ENCODE data around the gene NUP188. TPM values are rescaled to one million over a fixed set of nuclear protein-coding genes. Genes with fewer than 3 reads are reported as not detected.
A peak's percentile ranks its signal among the peaks of the same experiment; 100 is the strongest.

Gene NUP188
- total RNA-seq, 1 experiment from 2014 or later: 98.9 TPM

GRCh38 chr9:129027685-129028191 is 80.2 kb downstream of the NUP188 start (continued):
- TF ChIP-seq USF2 (CRISPR knock-in tag; IDR thresholded peaks at IDR 0.05): no peak
- TF ChIP-seq ATF6 (CRISPR knock-in tag; IDR thresholded peaks at IDR 0.05): no peak
- no peak for TF ChIP-seq E2F4 (CRISPR knock-in tag; IDR thresholded peaks at IDR 0.05; ENCODE audit: borderline replicate concordance, low read depth)
- no peak for TF ChIP-seq MXD4 (CRISPR knock-in tag; IDR thresholded peaks at IDR 0.05; ENCODE audit: borderline replicate concordance)
- TF ChIP-seq AFF4 (CRISPR knock-in tag; IDR thresholded peaks at IDR 0.05; ENCODE audit: borderline replicate concordance): no peak
- no peak for TF ChIP-seq ATF1 (CRISPR knock-in tag; IDR thresholded peaks at IDR 0.05)
- TF ChIP-seq KAT7 (CRISPR knock-in tag; IDR thresholded peaks at IDR 0.05; ENCODE audit: borderline replicate concordance): no peak
- TF ChIP-seq GTF2I (CRISPR knock-in tag; conservative IDR thresholded peaks at IDR 0.05): peak; percentile 76; the same call in 1 of the 2 replicates
- 0 out of 2 replicates have a peak, but pooled peaks have one; percentile 17 for TF ChIP-seq ESRRA (CRISPR knock-in tag; IDR thresholded peaks at IDR 0.05; ENCODE audit: borderline replicate concordance)
- no peak for TF ChIP-seq IRF1 (CRISPR knock-in tag; IDR thresholded peaks at IDR 0.05)
- no peak for TF ChIP-seq OVOL2 (CRISPR knock-in tag; IDR thresholded peaks at IDR 0.05; ENCODE audit: borderline replicate concordance)
- TF ChIP-seq ZBTB21 (CRISPR knock-in tag; IDR thresholded peaks at IDR 0.05; ENCODE audit: borderline replicate concordance): no peak
- no peak for TF ChIP-seq ZNF512 (CRISPR knock-in tag; IDR thresholded peaks at IDR 0.05; ENCODE audit: borderline replicate concordance)
- no peak for TF ChIP-seq TP53 (CRISPR knock-in tag; IDR thresholded peaks at IDR 0.05)
- no peak for TF ChIP-seq CBFB (CRISPR knock-in tag; IDR thresholded peaks at IDR 0.05; ENCODE audit: low read depth)
- TF ChIP-seq ZNF219 (CRISPR knock-in tag; IDR thresholded peaks at IDR 0.05; ENCODE audit: borderline replicate concordance): no peak
- TF ChIP-seq ZSCAN18 (CRISPR knock-in tag; IDR thresholded peaks at IDR 0.05): no peak
- TF ChIP-seq TCF7 (CRISPR knock-in tag; IDR thresholded peaks at IDR 0.05; ENCODE audit: low read depth): no peak
- TF ChIP-seq GRHL2 (CRISPR knock-in tag; IDR thresholded peaks at IDR 0.05; ENCODE audit: insufficient replicate concordance, severe bottlenecking): no peak

All from WTC11 (cell line).